ENCODE measurements around the gene LDLR.
"Not testable (repeated sequence)": the region's sequence is repeated elsewhere in the genome, so short reads cannot be mapped to it uniquely, and the experiment has no call there.

LDLR gene

DNA sequence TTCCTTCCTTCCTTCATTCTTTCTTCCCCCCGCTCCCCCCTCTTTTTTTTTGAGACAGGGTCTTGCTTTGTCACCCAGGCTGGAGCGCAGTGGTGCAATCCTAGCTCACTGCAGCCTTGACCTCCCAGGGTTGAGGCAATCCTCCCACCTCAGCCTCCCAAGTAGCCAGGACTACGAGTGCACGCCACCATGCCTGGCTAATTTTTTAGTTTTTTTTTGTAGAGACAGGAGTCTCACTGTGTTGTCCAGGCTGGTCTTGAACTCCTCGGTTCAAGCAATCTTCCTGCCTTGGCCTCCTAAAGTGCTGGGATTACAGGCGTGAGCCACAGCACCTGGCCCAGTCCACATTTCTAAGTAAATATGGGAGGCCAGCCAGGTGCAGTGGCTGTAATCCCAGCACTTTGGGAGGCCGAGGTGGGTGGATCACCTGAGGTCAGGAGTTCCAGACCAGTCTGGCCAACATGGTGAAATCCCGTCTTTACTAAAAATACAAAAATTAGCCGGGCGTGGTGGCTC, 50.8 kb downstream of the LDLR start:
- not testable (repeated sequence) for DNase-seq (ENCODE audit: low read depth, low spot score)

DNA sequence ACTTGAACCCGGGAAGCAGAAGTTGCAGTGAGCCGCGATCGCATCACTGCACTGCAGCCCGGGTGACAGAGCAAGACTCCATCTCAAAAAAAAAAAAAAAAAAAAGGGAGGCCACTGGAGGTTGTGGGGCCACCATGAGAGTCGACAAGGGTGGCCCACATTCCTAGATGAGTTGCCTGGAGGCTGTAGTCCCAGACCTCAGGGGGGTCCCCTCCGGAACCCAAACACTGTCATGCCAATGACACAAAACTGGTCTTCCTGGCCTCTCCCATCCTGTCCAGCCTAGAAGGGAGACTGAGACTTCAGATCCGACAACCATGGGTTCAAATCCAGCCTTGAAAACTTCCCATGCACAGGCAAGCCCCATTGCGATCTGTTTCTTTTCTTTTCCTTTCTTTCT, 51.6 kb downstream of the LDLR start:
- no peak for DNase-seq (ENCODE audit: low read depth, low spot score)

GRCh38 chr19:11141937-11142527, 52.8 kb downstream of the LDLR start:
- no peak for DNase-seq (ENCODE audit: low read depth, low spot score)

DNA sequence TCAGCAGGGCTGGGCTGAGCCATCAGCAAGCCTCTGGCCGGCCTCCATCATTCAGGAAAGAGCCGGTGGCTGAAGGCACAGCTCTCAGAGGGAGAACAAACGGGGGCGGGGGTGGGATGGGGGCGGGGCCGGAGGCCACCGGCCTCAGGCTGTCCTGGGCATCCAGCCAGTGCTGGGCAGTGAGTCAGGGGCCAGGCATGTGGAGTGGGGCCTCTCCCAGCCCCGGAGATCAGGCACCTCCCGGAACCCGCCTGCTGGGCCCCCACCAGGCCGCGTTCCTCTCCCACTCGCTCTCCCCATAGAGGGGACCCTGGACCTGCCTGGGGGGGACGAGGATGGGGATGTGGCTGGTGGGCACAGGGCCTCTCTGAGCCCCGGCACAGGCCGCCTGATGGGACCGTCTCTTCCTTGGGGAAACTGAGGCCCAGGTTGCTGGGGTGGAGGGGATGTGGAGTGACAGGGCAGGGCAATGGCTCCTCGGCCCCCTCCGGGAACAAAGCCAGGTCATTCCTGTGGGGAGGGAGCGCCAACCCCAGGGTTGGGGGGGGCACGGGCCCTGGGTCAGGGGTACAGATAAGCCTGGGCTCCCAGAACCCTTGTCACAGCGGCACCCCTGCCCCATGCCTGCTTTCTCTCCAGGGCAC, 53.4 kb downstream of the LDLR start:
- DNase-seq (ENCODE audit: low read depth, low spot score): peak; percentile 98

DNA sequence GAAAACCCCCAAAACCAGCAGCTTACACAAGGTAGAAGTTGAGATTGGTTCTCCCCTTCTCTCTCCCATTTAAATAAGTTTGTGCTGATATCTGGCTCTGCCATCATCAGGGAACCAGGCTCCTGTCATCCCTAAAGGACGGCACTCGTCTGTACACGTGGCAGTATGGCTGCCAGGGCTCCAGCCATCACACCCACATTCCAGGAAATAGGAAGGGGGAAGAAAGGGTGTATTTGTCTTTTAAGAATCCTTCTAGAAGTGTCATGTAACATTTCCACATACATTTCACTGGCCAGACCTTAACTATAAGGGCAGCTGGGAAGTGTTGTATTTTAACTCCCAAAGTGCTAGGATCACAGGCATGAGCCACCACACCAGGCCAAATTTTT, 56.3 kb downstream of the LDLR start:
- DNase-seq (ENCODE audit: low read depth, low spot score): no peak

DNA sequence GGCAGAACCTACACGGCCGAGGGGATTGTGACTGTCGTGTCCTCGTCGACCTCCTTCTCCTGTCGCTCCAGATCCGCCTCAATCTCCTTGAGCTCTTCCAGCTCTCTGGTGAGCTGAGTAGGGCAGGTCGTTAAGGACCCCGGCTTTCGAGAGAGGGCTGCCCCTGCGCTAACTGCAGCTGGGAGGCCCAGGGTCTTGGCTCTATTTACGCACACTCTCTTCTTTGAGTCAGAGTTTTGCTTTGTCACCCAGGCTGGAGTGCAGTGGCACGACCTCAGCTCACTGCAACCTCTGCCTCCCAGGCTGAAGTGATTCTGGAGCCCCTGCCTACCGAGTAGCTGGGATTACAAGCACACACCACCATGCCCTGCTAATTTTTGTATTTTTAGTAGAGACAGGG, 58.7 kb downstream of the LDLR start:
- DNase-seq (ENCODE audit: low read depth, low spot score): no peak

DNA sequence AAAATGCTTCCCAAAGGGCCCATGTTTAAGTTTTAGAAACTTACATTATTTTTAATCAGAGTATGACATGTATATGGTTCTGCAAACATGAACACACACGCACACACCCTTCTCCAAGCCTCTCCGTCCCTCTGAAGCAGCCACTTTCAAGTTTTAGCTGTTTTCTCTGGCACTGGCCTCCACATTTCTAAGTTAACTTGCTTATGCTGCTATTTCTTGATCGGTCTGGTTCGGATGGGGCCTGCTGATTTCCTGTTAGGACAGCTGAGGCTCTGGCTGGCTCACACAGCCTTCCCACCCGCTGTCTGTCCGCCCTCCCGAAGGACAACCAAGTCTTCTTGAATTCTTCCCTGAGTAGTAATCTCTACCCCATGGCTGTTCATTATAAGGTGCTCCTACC, 61.9 kb downstream of the LDLR start:
- DNase-seq (ENCODE audit: low read depth, low spot score): no peak

DNA sequence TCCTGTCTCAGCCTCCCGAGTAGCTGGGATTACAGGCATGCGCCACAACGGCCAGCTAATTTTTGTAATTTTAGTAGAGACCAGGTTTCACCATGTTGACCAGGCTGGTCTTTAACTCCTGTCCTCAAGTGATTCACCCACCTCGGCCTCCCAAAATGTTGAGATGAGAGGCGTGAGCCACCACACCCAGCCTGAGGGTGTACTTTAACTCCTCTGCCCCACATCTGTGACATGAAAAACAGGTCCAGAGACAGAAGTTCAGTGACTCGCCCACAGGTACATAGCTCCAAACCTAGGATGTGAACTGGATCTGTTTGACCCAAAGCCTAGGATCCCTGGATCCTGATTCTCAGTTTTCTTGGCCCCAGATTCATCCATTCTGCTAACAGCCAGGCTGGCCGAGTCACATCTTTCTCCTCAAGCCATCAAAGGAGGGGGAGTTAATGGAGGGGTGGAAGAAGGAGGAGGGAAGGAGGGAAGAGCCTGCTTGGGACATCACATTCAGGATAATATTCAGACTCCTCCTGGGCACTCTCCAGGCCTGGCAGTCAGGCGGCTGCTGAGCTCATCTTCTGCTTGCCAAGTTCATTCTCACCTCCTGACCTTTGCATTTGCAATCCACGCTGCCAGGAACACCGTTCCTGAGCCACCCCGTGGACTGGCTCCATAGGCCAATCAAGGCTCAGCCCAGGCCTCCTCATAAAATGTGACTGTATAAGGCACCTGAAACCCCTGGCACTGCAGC, 63.2 kb downstream of the LDLR start:
- DNase-seq (ENCODE audit: low read depth, low spot score): peak; percentile 72

- no peak for DNase-seq (ENCODE audit: low read depth, low spot score)
Observed at GRCh38 chr19:11154683-11155047, 65.4 kb downstream of the LDLR start.

- peak; percentile 99 for DNase-seq (ENCODE audit: low read depth, low spot score)
Observed at GRCh38 chr19:11155373-11156120, 66.3 kb downstream of the LDLR start, which contains the start of gene SPC24. TSS of gene SPC24 (minus strand) at chr19:11155782. CDS start at chr19:11155776, 6 bp downstream.

DNA sequence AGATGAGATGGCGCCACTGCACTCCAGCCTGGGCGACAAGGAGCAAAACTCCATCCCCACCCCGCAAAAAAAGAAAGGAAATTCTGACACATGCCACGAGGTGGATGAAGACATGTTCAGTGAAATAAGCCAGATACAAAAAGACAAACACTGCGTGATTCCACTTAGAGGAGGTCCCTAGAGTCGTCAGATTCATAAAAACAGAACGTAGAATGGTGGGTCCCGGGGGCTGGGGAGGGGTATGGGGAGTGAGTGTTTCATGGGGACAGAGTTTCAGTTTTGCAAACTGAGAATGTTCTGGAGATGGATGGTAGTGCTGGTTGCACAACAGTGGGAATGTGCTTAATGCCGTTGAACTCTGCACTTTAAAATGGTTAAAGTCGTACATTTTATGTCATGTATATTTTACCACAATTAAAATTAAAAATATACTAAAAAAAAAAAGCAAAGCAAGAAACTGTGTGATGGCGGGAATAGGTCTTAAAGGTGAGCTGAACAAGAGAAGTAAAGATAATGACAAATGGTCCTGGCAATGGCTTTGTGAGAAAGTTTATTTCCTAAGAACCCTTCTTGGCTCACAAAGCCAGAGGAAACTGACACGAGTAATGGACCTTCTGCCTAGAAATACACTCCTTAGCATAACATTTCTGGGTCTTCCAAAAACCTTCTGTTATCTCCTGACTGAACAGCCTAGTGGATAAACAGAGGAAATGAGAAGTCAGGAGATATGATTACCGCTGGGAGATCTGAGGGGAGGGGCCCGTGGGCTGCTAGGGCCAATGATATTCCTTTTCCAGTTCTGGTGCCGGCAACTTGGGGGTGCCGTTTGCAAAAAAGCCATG, 70.6 kb downstream of the LDLR start:
- no peak for DNase-seq (ENCODE audit: low read depth, low spot score)

DNA sequence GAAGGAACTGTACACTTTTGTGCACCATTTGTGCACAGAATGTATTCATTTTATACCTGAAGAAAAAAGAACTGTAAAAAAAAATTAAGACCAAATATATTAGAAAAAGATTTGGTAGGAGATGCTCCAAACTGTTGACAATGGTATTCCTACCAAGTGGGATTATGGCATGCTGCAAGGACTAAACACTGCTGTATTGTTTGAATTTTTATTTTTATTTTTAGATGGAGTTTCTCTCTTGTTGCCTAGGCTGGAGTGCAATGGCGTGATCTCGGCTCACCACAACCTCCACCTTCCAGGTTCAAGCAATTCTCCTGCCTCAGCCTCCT, 71.1 kb downstream of the LDLR start:
- not testable (repeated sequence) for DNase-seq (ENCODE audit: low read depth, low spot score)

DNA sequence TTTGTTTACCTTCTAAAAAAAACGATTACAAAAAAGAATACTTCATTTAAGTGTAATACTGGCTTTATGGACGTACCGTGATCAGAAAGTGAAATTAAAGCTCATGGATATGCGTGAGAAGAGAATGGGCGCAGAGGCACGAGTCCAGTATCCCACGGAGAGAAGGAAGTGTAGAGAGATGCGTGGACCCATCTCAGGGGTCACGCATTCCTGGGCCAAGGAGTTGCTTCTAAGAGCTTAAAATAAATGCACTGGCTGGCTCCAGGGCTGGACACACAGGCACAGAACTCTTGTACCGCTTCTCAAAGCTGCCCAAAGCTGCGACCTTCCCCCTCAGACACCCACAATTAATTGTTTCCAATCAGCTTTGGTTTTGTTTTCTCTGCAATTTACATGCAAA, 75.0 kb downstream of the LDLR start:
- DNase-seq (ENCODE audit: low read depth, low spot score): no peak

DNA sequence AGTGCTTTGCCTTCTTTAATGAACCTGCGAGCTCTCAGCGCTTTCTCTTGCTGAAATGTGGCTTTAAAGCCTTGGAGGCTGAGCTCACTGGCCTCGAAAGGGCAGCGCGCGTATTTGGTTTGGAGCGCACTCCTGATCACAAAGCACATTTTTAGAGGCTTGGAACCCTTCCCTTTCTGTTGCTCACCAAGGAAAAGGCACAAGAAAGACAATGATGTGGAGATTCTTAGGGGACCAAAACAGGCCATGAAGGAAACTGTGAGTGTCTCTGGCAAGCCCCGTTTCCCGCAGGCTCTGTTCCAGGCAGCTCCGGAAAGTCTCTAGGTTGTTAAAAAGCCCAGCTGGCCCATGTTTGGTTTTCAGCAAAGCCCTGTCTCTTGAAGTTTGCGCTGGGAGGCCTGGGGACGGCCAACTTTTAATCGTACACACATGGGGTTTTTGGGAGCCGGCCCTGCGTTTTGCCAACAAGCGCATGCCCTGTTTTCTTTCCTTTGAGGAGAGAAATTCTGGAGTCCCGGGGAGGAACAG, 75.7 kb downstream of the LDLR start:
- peak; percentile 94 for DNase-seq (ENCODE audit: low read depth, low spot score)

GRCh38 chr19:11165486-11166030, 76.3 kb downstream of the LDLR start:
- no peak for DNase-seq (ENCODE audit: low read depth, low spot score)

GRCh38 chr19:11166281-11167142, 77.2 kb downstream of the LDLR start:
- DNase-seq (ENCODE audit: low read depth, low spot score): no peak

DNA sequence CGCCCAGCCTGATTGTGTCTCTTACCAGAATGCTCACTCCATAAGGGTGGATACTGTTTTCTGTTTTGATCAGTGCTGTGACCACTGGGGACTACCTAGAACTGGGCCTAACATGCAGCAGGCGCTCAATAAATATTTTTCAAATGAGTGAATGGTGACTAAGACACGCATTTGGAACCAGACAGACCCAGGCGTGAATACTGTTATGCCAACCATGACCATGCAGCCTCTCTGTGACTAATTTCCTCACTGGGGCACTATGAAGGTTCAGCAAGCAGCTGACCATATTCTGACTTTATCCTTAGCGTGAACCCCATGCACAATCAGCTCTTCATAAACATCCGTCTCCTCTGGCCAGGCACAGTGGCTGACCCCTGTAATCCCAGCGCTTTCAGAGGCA, 79.3 kb downstream of the LDLR start:
- DNase-seq (ENCODE audit: low read depth, low spot score): peak; percentile 87

GRCh38 chr19:11169896-11170678, 80.8 kb downstream of the LDLR start:
- DNase-seq (ENCODE audit: low read depth, low spot score): no peak

DNA sequence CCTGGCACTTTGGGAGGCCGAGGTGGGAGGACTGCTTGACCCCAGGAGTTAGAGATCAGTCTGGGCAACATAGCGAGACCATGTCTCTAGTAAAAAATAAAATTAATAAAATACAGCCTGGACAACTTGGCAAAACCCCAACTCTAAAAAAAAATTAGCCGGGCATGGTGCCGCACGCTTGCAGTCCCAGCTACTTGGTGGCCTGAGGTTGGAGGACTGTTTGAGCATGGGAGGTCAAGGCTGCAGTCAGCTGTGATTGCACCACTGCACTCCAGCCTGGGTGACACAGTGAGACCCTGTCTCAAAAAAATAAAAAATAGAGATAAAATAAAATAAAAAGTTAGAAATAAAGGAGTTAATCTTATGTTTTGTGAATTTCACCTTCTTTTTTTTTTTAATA, 81.9 kb downstream of the LDLR start:
- DNase-seq (ENCODE audit: low read depth, low spot score): no peak
